Neuronal stem cell (in vitro differentiated cells): ENCODE measurements around the gene PRKX.
"Not testable (repeated sequence)": the region's sequence is repeated elsewhere in the genome, so short reads cannot be mapped to it uniquely, and the experiment has no call there.

ENCODE experiments used
- DNase-seq: peaks from one replicate; pipeline ENCODE4 v3.0.0-alpha.2; 2013; ENCODE audit warnings: low spot score
- H2AFZ ChIP-seq: one replicate; pipeline ENCODE4 v1.6.1; 2013; ENCODE audit warnings: mild to moderate bottlenecking, low read length, inconsistent platforms
- H2AK5ac ChIP-seq: 2 replicates; pipeline ENCODE4 v1.6.1; 2013; ENCODE audit warnings: low read depth, mild to moderate bottlenecking, inconsistent platforms, low read length, moderate library complexity, mixed read lengths
- H2BK120ac ChIP-seq: 2 replicates; pipeline ENCODE4 v1.6.1; 2013; ENCODE audit warnings: low read depth, mild to moderate bottlenecking, inconsistent platforms, low read length, moderate library complexity, mixed read lengths
- H2BK12ac ChIP-seq: one replicate; pipeline ENCODE4 v1.6.1; 2013; ENCODE audit warnings: low read length, inconsistent platforms
- H2BK15ac ChIP-seq: 2 replicates; pipeline ENCODE4 v1.6.1; 2013; ENCODE audit warnings: mild to moderate bottlenecking, low read length, inconsistent platforms, mixed read lengths
- H2BK5ac ChIP-seq: one replicate; pipeline ENCODE4 v1.6.1; 2013; ENCODE audit warnings: inconsistent platforms, mild to moderate bottlenecking, low read length, moderate library complexity
- H3K14ac ChIP-seq: one replicate; pipeline ENCODE4 v1.6.1; 2013; ENCODE audit warnings: low read length, inconsistent platforms
- H3K18ac ChIP-seq: 2 replicates; pipeline ENCODE4 v1.6.1; 2013; ENCODE audit warnings: low read length, inconsistent platforms
- H3K23ac ChIP-seq: 2 replicates; pipeline ENCODE4 v1.6.1; 2013; ENCODE audit warnings: low read depth, mild to moderate bottlenecking, mixed read lengths, low read length, inconsistent platforms; ENCODE audit not compliant: poor library complexity
- H3K27ac ChIP-seq: replicated peaks from 3 replicates; pipeline ENCODE4 v1.5.1; 2013; ENCODE audit warnings: low read length, inconsistent platforms
- H3K27me3 ChIP-seq, 3 experiments: 2 replicates each; pipeline ENCODE4 v1.6.1; 2013; ENCODE audit warnings: low read length in 3 of 3, mild to moderate bottlenecking in 2 of 3, inconsistent platforms in 1 of 3, low read depth in 1 of 3, mixed read lengths in 1 of 3, moderate library complexity in 1 of 3; ENCODE audit not compliant: control insufficient read depth in 3 of 3, insufficient read depth in 3 of 3
- H3K36me3 ChIP-seq, 2 donors: replicated peaks in 1 of 2; 2 replicates each; pipeline ENCODE4 v1.6.1; 2013; ENCODE audit warnings: low read length in 2 of 2; ENCODE audit not compliant: control insufficient read depth in 2 of 2, insufficient read depth in 2 of 2
- H3K4ac ChIP-seq: 2 replicates; pipeline ENCODE4 v1.6.1; 2013; ENCODE audit warnings: inconsistent platforms, mild to moderate bottlenecking, low read length, moderate library complexity
- H3K4me1 ChIP-seq, 2 donors: 1 replicate in 1 of 2; 2 replicates in 1 of 2; pipeline ENCODE4 v1.6.1; 2013; ENCODE audit warnings: low read length in 2 of 2, low read depth in 1 of 2; ENCODE audit not compliant: control insufficient read depth in 2 of 2, insufficient read depth in 1 of 2
- H3K4me2 ChIP-seq: one replicate; pipeline ENCODE4 v1.6.1; 2013; ENCODE audit warnings: mild to moderate bottlenecking, low read length, inconsistent platforms; ENCODE audit not compliant: insufficient read depth, poor library complexity, severe bottlenecking
- H3K4me3 ChIP-seq, 2 donors: 2 replicates each; pipeline ENCODE4 v1.5.1; 2013; ENCODE audit warnings: low read length in 2 of 2, mild to moderate bottlenecking in 2 of 2, inconsistent platforms in 1 of 2, moderate library complexity in 1 of 2
- H3K79me1 ChIP-seq: one replicate; pipeline ENCODE4 v1.6.1; 2013; ENCODE audit warnings: low read depth, mild to moderate bottlenecking, inconsistent platforms, low read length, moderate library complexity
- H3K9ac ChIP-seq: one replicate; pipeline ENCODE4 v1.6.1; 2013; ENCODE audit warnings: mild to moderate bottlenecking, low read depth, low read length, inconsistent platforms; ENCODE audit not compliant: poor library complexity
- H3K9me3 ChIP-seq, 2 donors: replicated peaks in 1 of 2; 2 replicates each; pipeline versions ENCODE3 to v1.6.1; 2013; ENCODE audit warnings: low read length in 2 of 2, mild to moderate bottlenecking in 2 of 2, inconsistent platforms in 1 of 2, low read depth in 1 of 2, mixed read lengths in 1 of 2, moderate library complexity in 1 of 2; ENCODE audit not compliant: control insufficient read depth in 2 of 2, insufficient read depth in 1 of 2
- H4K8ac ChIP-seq: one replicate; pipeline ENCODE4 v1.6.1; 2013; ENCODE audit warnings: low read depth, mild to moderate bottlenecking, inconsistent platforms, low read length, moderate library complexity
- H4K91ac ChIP-seq: one replicate; pipeline ENCODE4 v1.6.1; 2013; ENCODE audit warnings: low read length, low read depth, mild to moderate bottlenecking, inconsistent platforms; ENCODE audit not compliant: poor library complexity
- WGBS, 2 donors: extraction: QIAGEN DNeasy Blood & Tissue Kit; methylation state at CpG; one replicate each; pipeline ENCODE4 v1.1.7; 2013; ENCODE audit warnings: missing lambda C conversion rate in 2 of 2, mixed read lengths in 1 of 2; ENCODE audit not compliant: insufficient read length in 2 of 2, insufficient replicate concordance in 1 of 2; ENCODE audit errors: extremely low coverage in 2 of 2; 5-methylcytosine and 5-hydroxymethylcytosine counted together

PRKX gene

DNA sequence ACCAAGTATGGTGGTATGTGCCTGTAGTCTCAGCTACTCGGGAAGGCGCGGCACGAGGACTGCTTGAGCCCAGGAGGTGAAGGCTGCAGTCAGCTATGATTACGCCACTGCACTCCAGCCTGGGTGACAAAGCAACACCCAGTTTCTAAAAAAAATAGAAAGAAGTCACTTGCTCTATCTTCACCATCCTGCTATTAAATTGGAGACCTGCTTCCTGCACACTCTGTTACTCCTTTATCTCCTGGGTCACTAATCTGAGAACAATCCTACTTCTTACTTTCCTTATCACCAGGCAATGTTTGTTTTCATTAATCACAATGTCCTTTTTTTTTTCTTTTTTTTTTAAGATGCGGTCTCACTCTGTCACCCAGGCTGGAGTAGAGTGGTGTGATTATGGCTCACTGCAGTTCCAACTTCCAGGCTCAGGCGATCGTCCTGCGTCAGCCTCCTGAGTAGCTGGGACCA is 16.2 kb downstream of the PRKX start:
- Histone ChIP-seq H3K27ac (no peak overlapping the region), H3K9ac (no peak overlapping the region), H2BK5ac (no peak overlapping the region), H3K79me1 (no peaks in the 10 kb centered on the region), H2AK5ac (no peak overlapping the region), H3K23ac (no peak overlapping the region), H2BK12ac (no peak overlapping the region), H3K4me3 (no peak overlapping the region), H3K4me1 (peaks cover 2 to 8% of the 10 kb centered on the region in 2 donors), H4K91ac (no peak overlapping the region), H3K27me3 (no peaks in the 10 kb centered on the region), H3K36me3 (no peaks in the 10 kb centered on the region), H3K18ac (no peak overlapping the region), H2BK15ac (no peak overlapping the region), H3K4me2 (no peak overlapping the region), H2AFZ (no peak overlapping the region), H4K8ac (no peak overlapping the region), H3K9me3 (peaks cover 0 to 7% of the 10 kb centered on the region in 2 donors), H2BK120ac (no peak overlapping the region), H3K4ac (no peak overlapping the region), H3K14ac (no peak overlapping the region)
- no peak for DNase-seq
- WGBS, 2 donors: no CpG with 5 or more reads among the region's 9 CpGs

DNA sequence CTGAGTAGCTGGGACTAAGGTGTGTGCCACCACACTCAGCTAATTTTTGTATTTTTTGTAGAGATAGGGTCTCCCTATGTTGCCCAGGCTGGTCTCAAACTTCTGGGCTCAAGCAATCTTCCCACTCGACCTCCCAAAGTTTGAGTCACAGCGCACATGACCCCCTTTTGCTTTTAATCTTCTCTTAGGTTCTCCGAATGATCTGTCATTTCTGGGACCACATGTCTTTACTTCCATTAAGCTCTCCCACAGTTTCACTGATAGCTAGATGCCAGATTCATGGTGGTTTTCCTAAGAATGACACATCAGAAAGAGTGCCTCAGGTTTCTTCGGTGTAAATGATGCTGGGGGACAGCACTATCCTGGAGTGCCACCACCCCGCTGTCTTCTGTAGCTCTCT is 17.9 kb downstream of the PRKX start:
- H3K4me3 ChIP-seq: no peak overlapping the region
- no peak overlapping the region for H2AFZ ChIP-seq
- H2BK5ac ChIP-seq: no peak overlapping the region
- H3K14ac ChIP-seq: no peak overlapping the region
- no peaks in the 10 kb centered on the region for H3K27me3 ChIP-seq
- DNase-seq: no peak
- H3K4ac ChIP-seq: no peak overlapping the region
- H3K9me3 ChIP-seq: peaks cover 0 to 7% of the 10 kb centered on the region in 2 donors
- no peaks in the 10 kb centered on the region for H3K79me1 ChIP-seq
- no peak overlapping the region for H4K8ac ChIP-seq
- no peak overlapping the region for H2AK5ac ChIP-seq
- H3K36me3 ChIP-seq: no peaks in the 10 kb centered on the region
- no peak overlapping the region for H3K23ac ChIP-seq
- no peak overlapping the region for H3K4me2 ChIP-seq
- no peak overlapping the region for H3K18ac ChIP-seq
- H3K27ac ChIP-seq: no peak overlapping the region
- no peak overlapping the region for H2BK15ac ChIP-seq
- H2BK120ac ChIP-seq: no peak overlapping the region
- H4K91ac ChIP-seq: no peak overlapping the region
- no peak overlapping the region for H2BK12ac ChIP-seq
- no peak overlapping the region for H3K9ac ChIP-seq
- H3K4me1 ChIP-seq: peaks cover 2 to 8% of the 10 kb centered on the region in 2 donors
- WGBS, 2 donors: no CpG with 5 or more reads among the region's 5 CpGs

DNA sequence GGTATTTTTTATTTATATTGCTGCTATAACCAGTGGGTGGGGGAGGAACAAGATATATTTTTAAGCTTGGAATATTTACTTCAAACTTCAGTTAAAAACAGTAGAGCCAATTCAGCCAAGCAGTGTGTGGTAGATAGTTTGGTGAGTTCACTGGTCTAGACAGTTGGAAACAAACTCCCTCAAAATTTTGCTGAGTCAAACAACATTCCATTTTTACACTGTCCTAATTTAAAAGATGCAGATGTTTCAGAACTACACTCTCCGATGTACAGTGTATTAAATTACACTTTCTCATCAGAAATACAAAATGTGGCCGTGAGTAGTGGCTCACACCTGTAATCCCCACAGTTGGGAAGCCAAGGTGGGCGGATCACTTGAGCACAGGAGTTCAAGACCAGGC is 23.3 kb downstream of the PRKX start:
- DNase-seq: no peak
- Histone ChIP-seq H3K27ac (no peak overlapping the region), H2BK12ac (no peak overlapping the region), H4K8ac (no peak overlapping the region), H3K23ac (no peak overlapping the region), H3K9ac (no peak overlapping the region), H3K4ac (no peak overlapping the region), H3K9me3 (peaks cover 0 to 4% of the 10 kb centered on the region in 2 donors), H3K79me1 (no peaks in the 10 kb centered on the region), H3K4me3 (no peak overlapping the region), H2BK120ac (no peak overlapping the region), H4K91ac (no peak overlapping the region), H2AK5ac (no peak overlapping the region), H3K4me1 (no peaks in the 10 kb centered on the region), H3K18ac (no peak overlapping the region), H3K36me3 (no peaks in the 10 kb centered on the region), H3K27me3 (no peaks in the 10 kb centered on the region), H2BK5ac (no peak overlapping the region), H2BK15ac (no peak overlapping the region), H3K4me2 (no peak overlapping the region), H2AFZ (no peak overlapping the region), H3K14ac (no peak overlapping the region)
- no CpG with 5 or more reads among the region's 3 CpGs for WGBS, 2 donors

DNA sequence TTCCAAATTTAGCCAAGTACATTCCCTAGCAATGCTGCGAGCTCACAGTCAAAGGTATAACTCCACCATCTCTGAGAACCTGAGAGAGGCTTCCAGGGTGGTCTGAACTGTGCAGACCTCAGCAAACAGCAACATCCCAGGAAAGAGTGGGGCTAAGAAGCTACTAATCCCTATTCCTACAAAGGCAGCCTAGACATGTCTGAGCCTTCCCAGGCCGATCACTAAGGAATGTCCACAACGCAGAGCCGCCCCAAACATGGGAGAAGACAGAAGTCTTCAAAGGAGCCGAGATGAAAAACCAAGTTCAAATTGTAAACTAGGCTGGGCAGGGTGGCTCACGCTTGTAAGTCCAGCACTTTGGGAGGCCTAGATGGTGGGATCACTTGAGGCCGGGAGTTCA is 30.2 kb downstream of the PRKX start:
- H3K9ac ChIP-seq, H3K36me3 ChIP-seq, H3K4ac ChIP-seq, H3K14ac ChIP-seq, H3K79me1 ChIP-seq, H4K91ac ChIP-seq, H2AK5ac ChIP-seq, H3K9me3 ChIP-seq, H3K23ac ChIP-seq, H3K27ac ChIP-seq, H3K4me1 ChIP-seq, H3K18ac ChIP-seq, H2BK5ac ChIP-seq, H2AFZ ChIP-seq, H3K4me2 ChIP-seq, H2BK120ac ChIP-seq, H3K27me3 ChIP-seq, H4K8ac ChIP-seq, H2BK15ac ChIP-seq, DNase-seq, H3K4me3 ChIP-seq, H2BK12ac ChIP-seq: not testable (repeated sequence)
- no CpG with 5 or more reads among the region's 7 CpGs for WGBS, 2 donors
